Measurements from ENCODE around the gene STYXL1.

Gene STYXL1

DNA sequence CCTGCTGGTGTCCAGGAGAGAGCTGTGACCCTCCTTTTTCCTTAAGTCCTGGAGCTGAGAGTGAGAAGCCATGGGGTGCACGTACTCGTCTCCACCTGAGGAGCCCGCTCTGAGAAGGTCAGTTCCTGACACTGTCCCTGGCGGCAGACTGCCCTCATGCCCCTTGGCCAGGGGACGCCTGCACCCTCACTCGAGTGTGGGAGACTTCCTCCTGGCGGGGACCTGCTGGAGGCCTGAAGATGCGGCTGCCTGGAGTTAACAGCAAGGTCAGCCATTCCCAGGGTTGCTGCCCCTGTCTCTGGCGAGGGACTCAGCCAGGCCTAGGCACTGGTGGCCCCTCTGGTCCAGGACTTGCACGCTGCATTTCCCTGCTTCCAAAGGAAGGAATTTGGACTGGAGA, 79.8 kb downstream of the STYXL1 start:
- H3K9me3 ChIP-seq = no peaks in the 10 kb centered on the region
- H3K27me3 ChIP-seq = no peaks in the 10 kb centered on the region
- TF ChIP-seq, protein P1, sequence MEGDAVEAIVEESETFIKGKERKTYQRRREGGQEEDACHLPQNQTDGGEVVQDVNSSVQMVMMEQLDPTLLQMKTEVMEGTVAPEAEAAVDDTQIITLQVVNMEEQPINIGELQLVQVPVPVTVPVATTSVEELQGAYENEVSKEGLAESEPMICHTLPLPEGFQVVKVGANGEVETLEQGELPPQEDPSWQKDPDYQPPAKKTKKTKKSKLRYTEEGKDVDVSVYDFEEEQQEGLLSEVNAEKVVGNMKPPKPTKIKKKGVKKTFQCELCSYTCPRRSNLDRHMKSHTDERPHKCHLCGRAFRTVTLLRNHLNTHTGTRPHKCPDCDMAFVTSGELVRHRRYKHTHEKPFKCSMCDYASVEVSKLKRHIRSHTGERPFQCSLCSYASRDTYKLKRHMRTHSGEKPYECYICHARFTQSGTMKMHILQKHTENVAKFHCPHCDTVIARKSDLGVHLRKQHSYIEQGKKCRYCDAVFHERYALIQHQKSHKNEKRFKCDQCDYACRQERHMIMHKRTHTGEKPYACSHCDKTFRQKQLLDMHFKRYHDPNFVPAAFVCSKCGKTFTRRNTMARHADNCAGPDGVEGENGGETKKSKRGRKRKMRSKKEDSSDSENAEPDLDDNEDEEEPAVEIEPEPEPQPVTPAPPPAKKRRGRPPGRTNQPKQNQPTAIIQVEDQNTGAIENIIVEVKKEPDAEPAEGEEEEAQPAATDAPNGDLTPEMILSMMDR (IDR thresholded peaks at IDR 0.05) = no peak
- no peak overlapping the region for H3K4me3 ChIP-seq (ENCODE audit: low read depth in 1 of 2, low read length in 1 of 2)
- peaks cover 27 to 28% of the 10 kb centered on the region in 2 experiments for H3K4me1 ChIP-seq (ENCODE audit: control insufficient read depth in 1 of 2, insufficient read depth in 1 of 2, low read depth in 1 of 2, low read length in 1 of 2)
- H3K36me3 ChIP-seq = peaks cover 29% of the 10 kb centered on the region
- peak overlapping the region; percentile 14 for H3K27ac ChIP-seq

DNA sequence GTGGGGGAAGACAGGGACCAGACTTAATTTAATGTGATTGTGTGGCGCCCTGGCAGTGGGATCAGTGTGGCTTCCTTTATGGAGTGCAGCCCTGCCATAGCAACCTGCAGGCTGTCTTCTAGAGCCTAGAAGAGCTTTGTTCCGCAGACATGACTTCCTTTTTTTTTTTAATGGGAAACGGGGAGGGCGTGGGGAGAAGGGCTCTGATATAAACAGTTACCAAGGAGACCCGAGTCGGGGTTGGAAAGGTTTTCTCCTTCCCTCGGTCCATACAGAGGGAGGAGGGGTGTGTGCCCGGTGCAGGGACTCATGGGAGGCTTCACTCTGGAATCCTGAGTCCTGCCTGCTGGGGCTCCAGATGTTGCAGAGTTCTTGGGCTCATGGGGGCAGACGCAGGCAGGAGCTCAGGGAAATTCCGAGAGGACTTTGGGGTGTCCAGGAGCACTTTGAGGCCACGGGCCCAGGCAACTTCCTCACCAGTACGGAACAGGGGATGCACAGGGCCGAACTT, 80.3 kb downstream of the STYXL1 start:
- H3K27ac ChIP-seq = peak overlapping the region; percentile 14
- no peaks in the 10 kb centered on the region for H3K9me3 ChIP-seq
- H3K27me3 ChIP-seq = no peaks in the 10 kb centered on the region
- peaks cover 26 to 27% of the 10 kb centered on the region in 2 experiments for H3K4me1 ChIP-seq (ENCODE audit: control insufficient read depth in 1 of 2, insufficient read depth in 1 of 2, low read depth in 1 of 2, low read length in 1 of 2)
- H3K4me3 ChIP-seq (ENCODE audit: low read depth in 1 of 2, low read length in 1 of 2) = peak overlapping the region in 1 of 2 experiments; percentile 2
- H3K36me3 ChIP-seq = peaks cover 25% of the 10 kb centered on the region
- TF ChIP-seq, protein P1 (IDR thresholded peaks at IDR 0.05) = no peak

DNA sequence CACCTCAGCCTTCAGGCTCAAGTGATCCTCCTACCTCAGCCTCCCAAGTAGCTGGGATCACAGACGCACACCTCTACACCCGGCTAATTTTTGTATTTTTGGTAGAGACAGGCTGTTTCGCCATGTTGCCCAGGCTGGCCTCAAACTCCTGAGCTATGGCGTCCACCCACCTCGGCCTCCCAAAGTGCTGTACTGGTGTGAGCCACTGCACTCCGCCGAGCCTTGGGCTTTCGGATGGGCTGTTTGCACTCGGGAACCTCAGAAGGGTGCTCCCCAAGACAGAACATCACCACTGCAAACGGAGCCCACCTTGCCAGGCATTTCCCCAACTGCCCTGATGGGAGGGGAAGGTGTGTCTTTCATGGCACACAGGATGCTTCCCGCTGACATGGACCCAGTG, 80.7 kb downstream of the STYXL1 start:
- H3K36me3 ChIP-seq = peaks cover 25% of the 10 kb centered on the region
- no peaks in the 10 kb centered on the region for H3K9me3 ChIP-seq
- TF ChIP-seq, protein P1 (IDR thresholded peaks at IDR 0.05) = no peak
- H3K4me3 ChIP-seq (ENCODE audit: low read depth in 1 of 2, low read length in 1 of 2) = no peak overlapping the region
- H3K27ac ChIP-seq = peak overlapping the region; percentile 14
- no peaks in the 10 kb centered on the region for H3K27me3 ChIP-seq
- peaks cover 21 to 22% of the 10 kb centered on the region in 2 experiments for H3K4me1 ChIP-seq (ENCODE audit: control insufficient read depth in 1 of 2, insufficient read depth in 1 of 2, low read depth in 1 of 2, low read length in 1 of 2)

DNA sequence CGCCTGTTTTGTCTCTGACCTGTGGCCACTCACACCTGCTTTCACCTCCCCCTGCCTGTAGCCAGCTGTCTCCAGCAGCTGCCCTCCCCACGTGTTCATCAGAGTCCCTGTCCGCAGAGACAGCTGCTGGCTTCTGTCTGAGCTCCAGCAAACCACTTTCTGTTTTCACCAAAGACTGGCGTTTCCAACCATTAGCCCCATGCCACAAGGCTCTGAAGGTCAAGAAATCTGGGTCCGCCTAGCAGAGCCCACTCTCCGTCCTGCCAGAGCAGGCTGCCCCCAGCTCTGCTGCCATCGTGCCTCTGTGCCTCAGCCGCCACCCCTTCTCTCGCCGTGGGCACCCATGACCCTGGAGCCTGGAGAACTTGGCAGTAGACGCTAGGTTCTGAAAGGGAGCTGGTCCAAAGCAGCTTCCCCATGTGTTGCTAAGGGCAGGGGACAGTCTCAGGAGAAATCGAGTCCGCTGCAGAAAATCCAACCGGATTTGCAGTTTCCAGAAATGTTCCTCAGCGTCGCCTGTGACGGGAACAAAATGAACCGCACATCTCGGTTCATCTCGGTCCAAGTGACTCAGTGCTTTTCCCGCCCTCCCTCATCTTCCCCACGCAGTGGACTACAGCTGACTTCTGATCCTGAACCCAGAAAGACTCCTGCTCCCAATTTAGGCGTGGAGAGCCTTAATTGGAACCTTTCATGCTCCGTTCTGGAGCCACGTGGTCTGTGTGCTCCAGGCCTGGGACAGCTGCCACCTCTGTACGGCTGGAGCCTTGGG, 81.4 kb downstream of the STYXL1 start:
- H3K4me1 ChIP-seq (ENCODE audit: control insufficient read depth in 1 of 2, insufficient read depth in 1 of 2, low read depth in 1 of 2, low read length in 1 of 2) = peaks cover 14 to 15% of the 10 kb centered on the region in 2 experiments
- TF ChIP-seq, protein P1 (IDR thresholded peaks at IDR 0.05) = no peak
- H3K36me3 ChIP-seq = peaks cover 32% of the 10 kb centered on the region
- H3K4me3 ChIP-seq (ENCODE audit: low read depth in 1 of 2, low read length in 1 of 2) = no peak overlapping the region
- H3K9me3 ChIP-seq = no peaks in the 10 kb centered on the region
- H3K27me3 ChIP-seq = no peaks in the 10 kb centered on the region
- no peak overlapping the region for H3K27ac ChIP-seq

DNA sequence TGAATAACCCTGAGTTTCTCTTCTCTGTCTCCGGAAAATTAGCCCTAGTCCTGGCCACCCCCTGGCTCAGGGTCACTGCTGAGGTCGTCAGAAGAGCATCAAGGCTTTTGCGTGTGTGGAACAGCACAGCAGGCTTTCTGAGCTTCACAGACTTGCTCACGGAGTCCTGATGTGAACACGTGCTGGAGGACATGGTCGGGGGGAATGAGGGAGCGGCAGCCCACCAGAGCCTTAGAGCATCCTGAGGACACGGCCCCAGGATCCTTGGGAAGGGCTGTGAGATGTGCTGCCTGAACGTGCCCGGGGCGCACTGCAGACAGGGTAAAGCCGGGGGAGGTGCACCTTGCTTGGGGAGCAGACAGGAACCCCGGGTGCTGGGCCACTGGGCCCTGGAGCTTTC, 82.2 kb downstream of the STYXL1 start:
- peaks cover 11% of the 10 kb centered on the region in 2 experiments for H3K4me1 ChIP-seq (ENCODE audit: control insufficient read depth in 1 of 2, insufficient read depth in 1 of 2, low read depth in 1 of 2, low read length in 1 of 2)
- no peak overlapping the region for H3K27ac ChIP-seq
- TF ChIP-seq, protein P1 (IDR thresholded peaks at IDR 0.05) = no peak
- H3K4me3 ChIP-seq (ENCODE audit: low read depth in 1 of 2, low read length in 1 of 2) = no peak overlapping the region
- H3K36me3 ChIP-seq = peaks cover 32% of the 10 kb centered on the region
- no peaks in the 10 kb centered on the region for H3K9me3 ChIP-seq
- no peaks in the 10 kb centered on the region for H3K27me3 ChIP-seq
